GM23338 (cell line): ENCODE measurements around the gene RAB20. TPM values are rescaled to one million over a fixed set of nuclear protein-coding genes. Genes with fewer than 3 reads are reported as not detected.

Experiments
- ATAC-seq: fragments of 200-7000 bp; cut with Tn5 transposase; 3 replicates; pipeline ENCODE4 v1.9.1; 2020
- DNase-seq: peaks from one replicate; pipeline ENCODE4 v3.0.0-alpha.2; 2015; ENCODE audit warnings: low spot score
- H2AFZ ChIP-seq: fragments of 200-600 bp; sonication (generic); 2 replicates; pipeline ENCODE4 v1.8.0; 2016; ENCODE audit warnings: antibody characterized with exemption, mild to moderate bottlenecking, moderate library complexity
- H3F3A ChIP-seq: fragments of 200-600 bp; sonication (generic); replicated peaks from 2 replicates; pipeline ENCODE4 v1.8.0; 2017; ENCODE audit warnings: antibody characterized with exemption, mixed run types, low read depth
- H3K27ac ChIP-seq: fragments of 200-600 bp; sonication (generic); 2 replicates; pipeline ENCODE4 v1.6.1; 2016; ENCODE audit warnings: low read depth
- H3K27me3 ChIP-seq: fragments of 200-600 bp; sonication (generic); 2 replicates; pipeline ENCODE4 v1.8.0; 2016; ENCODE audit warnings: mild to moderate bottlenecking, mixed run types, moderate library complexity; ENCODE audit not compliant: insufficient read depth
- H3K36me3 ChIP-seq: fragments of 200-600 bp; sonication (generic); 2 replicates; pipeline ENCODE4 v1.8.0; 2016; ENCODE audit warnings: mild to moderate bottlenecking; ENCODE audit not compliant: insufficient read depth
- H3K4me1 ChIP-seq: fragments of 200-600 bp; sonication (generic); 2 replicates; pipeline ENCODE4 v1.8.0; 2016; ENCODE audit warnings: mild to moderate bottlenecking, moderate library complexity; ENCODE audit not compliant: insufficient read depth
- H3K4me2 ChIP-seq: fragments of 200-600 bp; sonication (generic); 2 replicates; pipeline ENCODE4 v1.7.1; 2017; ENCODE audit warnings: mixed run types
- H3K4me3 ChIP-seq: fragments of 200-600 bp; sonication (generic); 2 replicates; pipeline ENCODE4 v1.6.1; 2016; ENCODE audit warnings: mixed run types
- H3K79me2 ChIP-seq: fragments of 200-600 bp; sonication (generic); replicated peaks from 2 replicates; pipeline ENCODE4 v1.8.0; 2017; ENCODE audit warnings: mild to moderate bottlenecking; ENCODE audit not compliant: insufficient read depth
- H3K9me2 ChIP-seq: fragments of 200-600 bp; sonication (generic); 2 replicates; pipeline ENCODE4 v1.8.0; 2017; ENCODE audit not compliant: insufficient read depth
- H4K20me1 ChIP-seq: fragments of 200-600 bp; sonication (generic); replicated peaks from 2 replicates; pipeline ENCODE4 v1.8.0; 2017; ENCODE audit warnings: mild to moderate bottlenecking; ENCODE audit not compliant: insufficient read depth
- H3K27ac Mint-ChIP-seq: 2 replicates; pipeline ENCODE4 v1.8.0; 2020; ENCODE audit warnings: inconsistent platforms, mild to moderate bottlenecking, moderate library complexity, mixed read lengths
- H3K27me3 Mint-ChIP-seq: 3 replicates; pipeline ENCODE4 v1.8.0; 2022; ENCODE audit warnings: low read depth, mild to moderate bottlenecking, moderate library complexity, mixed read lengths, inconsistent platforms; ENCODE audit not compliant: insufficient read depth, poor library complexity
- H3K36me3 Mint-ChIP-seq: 3 replicates; pipeline ENCODE4 v1.8.0; 2021; ENCODE audit warnings: low read depth, mild to moderate bottlenecking, inconsistent platforms, moderate library complexity, mixed read lengths
- H3K4me1 Mint-ChIP-seq: 3 replicates; pipeline ENCODE4 v1.8.0; 2020; ENCODE audit warnings: mild to moderate bottlenecking, inconsistent platforms, mixed read lengths
- H3K4me3 Mint-ChIP-seq: 3 replicates; pipeline ENCODE4 v1.8.0; 2021; ENCODE audit warnings: moderate library complexity, mild to moderate bottlenecking, inconsistent platforms, mixed read lengths
- H3K9me3 Mint-ChIP-seq: 3 replicates; pipeline ENCODE4 v1.8.0; 2020; ENCODE audit warnings: moderate library complexity, mild to moderate bottlenecking, inconsistent platforms, mixed read lengths
- CREB1 ChIP-seq: fragments of 250-450 bp; sonication (Bioruptor Pico); IDR thresholded peaks from 2 replicates; pipeline ENCODE4 v1.5.0; 2020; ENCODE audit warnings: low read depth, mild to moderate bottlenecking, moderate library complexity
- CTCF ChIP-seq, 2 experiments: fragments of 200-600 bp in 1 of 2; sonication (generic) in 1 of 2; conservative IDR thresholded peaks; 2 replicates each; pipeline versions ENCODE4 v1.5.1 to v1.6.1; 2016 to 2017; ENCODE audit warnings: antibody characterized with exemption in 2 of 2, low read depth in 2 of 2, mild to moderate bottlenecking in 2 of 2, moderate library complexity in 1 of 2
- ETS1 ChIP-seq: IDR thresholded peaks from 2 replicates; pipeline ENCODE4 v1.6.1; 2016; ENCODE audit warnings: antibody characterized with exemption
- EZH2 ChIP-seq: fragments of 200-600 bp; sonication (generic); IDR thresholded peaks from one replicate; pipeline ENCODE4 v1.8.0; 2017; ENCODE audit warnings: antibody characterized with exemption, mild to moderate bottlenecking, low read depth; ENCODE audit not compliant: unreplicated experiment
- EZH2phosphoT487 ChIP-seq: fragments of 200-600 bp; sonication (generic); IDR thresholded peaks from one replicate; pipeline ENCODE4 v1.8.1; 2018; ENCODE audit warnings: antibody characterized with exemption; ENCODE audit not compliant: unreplicated experiment
- JUNB ChIP-seq: IDR thresholded peaks from one replicate; pipeline ENCODE4 v1.6.1; 2016; ENCODE audit warnings: antibody characterized with exemption; ENCODE audit not compliant: unreplicated experiment
- NANOG ChIP-seq: IDR thresholded peaks from 2 replicates; pipeline ENCODE4 v1.6.1; 2016; ENCODE audit warnings: antibody characterized with exemption, borderline replicate concordance
- POLR2AphosphoS5 ChIP-seq: IDR thresholded peaks from 2 replicates; pipeline ENCODE4 v1.6.1; 2016; ENCODE audit warnings: antibody characterized with exemption, low read depth
- REST ChIP-seq: IDR thresholded peaks from one replicate; pipeline ENCODE4 v1.6.1; 2018; ENCODE audit warnings: antibody characterized with exemption; ENCODE audit not compliant: unreplicated experiment
- STAT1 ChIP-seq: IDR thresholded peaks from one replicate; pipeline ENCODE4 v1.6.1; 2016; ENCODE audit warnings: antibody characterized with exemption; ENCODE audit not compliant: unreplicated experiment
- ZNF114 ChIP-seq: fragments of 250-450 bp; sonication (Bioruptor Pico); IDR thresholded peaks from 2 replicates; pipeline ENCODE4 v1.5.0; 2020; ENCODE audit warnings: mild to moderate bottlenecking, moderate library complexity
- ZNF331 ChIP-seq: fragments of 250-450 bp; sonication (Bioruptor Pico); IDR thresholded peaks from 2 replicates; pipeline ENCODE4 v1.5.0; 2020; ENCODE audit warnings: low read depth, mild to moderate bottlenecking, moderate library complexity
- ZNF462 ChIP-seq: fragments of 250-450 bp; sonication (Bioruptor Pico); IDR thresholded peaks from 2 replicates; pipeline ENCODE4 v1.5.0; 2020; ENCODE audit warnings: mild to moderate bottlenecking, moderate library complexity
- polyA plus RNA-seq: library from polyadenylated mRNA; unstranded; fragments of >200 nt; fragmentation: Nextera tagmentation; extraction: Ambion mirVana; gene quantifications from 2 replicates; pipeline ENCODE4 v1.2.1, GENCODE V29; 2016
- total RNA-seq: library from RNA; depleted of rRNA; stranded (reverse); fragments of >200 nt; shearing (Covaris generic); gene quantifications from 2 replicates; pipeline ENCODE4 v1.2.3, GENCODE V29; 2014

The RAB20 gene
- total and polyA plus RNA-seq, 2 experiments from 2014 or later: 12.3 to 26.6 TPM

GRCh38 chr13:110522721-110523120 lies 38.8 kb downstream of the RAB20 start:
- ATAC-seq (no peak), DNase-seq (no peak)
- H3K4me2 ChIP-seq: no peak overlapping the region
- no peak overlapping the region for H3K27ac ChIP-seq
- no peaks in the 10 kb centered on the region for H3K9me2 ChIP-seq
- no peak overlapping the region; the same call in 2 of the 3 replicates for H3K4me3 Mint-ChIP-seq
- no peaks in the 10 kb centered on the region for H3K36me3 Mint-ChIP-seq
- no peaks in the 10 kb centered on the region for H3K9me3 Mint-ChIP-seq
- H2AFZ ChIP-seq: no peak overlapping the region
- no peaks in the 10 kb centered on the region for H3K27me3 ChIP-seq
- H3F3A ChIP-seq: no peaks in the 10 kb centered on the region
- H3K27me3 Mint-ChIP-seq: peaks cover 16% of the 10 kb centered on the region
- TF ChIP-seq ETS1: no peak
- no peak for TF ChIP-seq ZNF114 (CRISPR knock-in tag)
- no peak for TF ChIP-seq REST
- TF ChIP-seq POLR2AphosphoS5: no peak
- no peak for TF ChIP-seq ZNF331 (CRISPR knock-in tag)
- TF ChIP-seq CREB1: no peak
- TF ChIP-seq NANOG: no peak
- no peak for TF ChIP-seq ZNF462 (CRISPR knock-in tag)
- no peak for TF ChIP-seq STAT1
- TF ChIP-seq EZH2phosphoT487: no peak
- no peak for TF ChIP-seq JUNB
- no peak for TF ChIP-seq EZH2
- TF ChIP-seq CTCF (conservative IDR thresholded peaks at IDR 0.05; ENCODE audit: low read depth in 2 of 2): no peak
- peaks cover 29% of the 10 kb centered on the region for H3K4me1 Mint-ChIP-seq
- H3K4me1 ChIP-seq: peaks cover 3% of the 10 kb centered on the region; the same call in 1 of the 2 replicates
- H3K27ac Mint-ChIP-seq: no peak overlapping the region
- H3K4me3 ChIP-seq: no peak overlapping the region
- H3K36me3 ChIP-seq: no peaks in the 10 kb centered on the region
- H3K79me2 ChIP-seq: peaks cover 19% of the 10 kb centered on the region
- H4K20me1 ChIP-seq: no peaks in the 10 kb centered on the region
